Parathyroid adenoma (tissue), 2 donors: ENCODE measurements around the gene PLAA.

Experiments
- H2AFZ ChIP-seq: fragments of 300-600 bp; sonication (generic); one replicate; pipeline ENCODE4 v1.7.0; 2017; ENCODE audit warnings: antibody characterized with exemption, mild to moderate bottlenecking
- H3K27ac ChIP-seq: fragments of 300-600 bp; sonication (generic); one replicate; pipeline ENCODE4 v1.7.0; 2017
- H3K27me3 ChIP-seq: fragments of 300-600 bp; sonication (generic); one replicate; pipeline ENCODE4 v1.7.0; 2017; ENCODE audit warnings: low read length; ENCODE audit not compliant: control insufficient read depth, insufficient read depth
- H3K36me3 ChIP-seq: fragments of 300-600 bp; sonication (generic); one replicate; pipeline ENCODE4 v1.7.0; 2017; ENCODE audit warnings: low read length; ENCODE audit not compliant: control insufficient read depth, insufficient read depth
- H3K4me1 ChIP-seq: fragments of 300-600 bp; sonication (generic); one replicate; pipeline ENCODE4 v1.7.0; 2017; ENCODE audit warnings: control low read depth
- H3K4me2 ChIP-seq: fragments of 300-600 bp; sonication (generic); one replicate; pipeline ENCODE4 v1.7.0; 2017; ENCODE audit warnings: low read length
- H3K4me3 ChIP-seq: fragments of 300-600 bp; sonication (generic); one replicate; pipeline ENCODE4 v1.7.0; 2017; ENCODE audit warnings: low read depth, low read length
- H3K79me2 ChIP-seq: fragments of 300-600 bp; sonication (generic); one replicate; pipeline ENCODE4 v1.7.0; 2017; ENCODE audit warnings: control low read depth
- H3K9ac ChIP-seq: fragments of 300-600 bp; sonication (generic); one replicate; pipeline ENCODE4 v1.7.0; 2017; ENCODE audit warnings: mild to moderate bottlenecking
- H3K9me3 ChIP-seq: fragments of 300-600 bp; sonication (generic); one replicate; pipeline ENCODE4 v1.7.0; 2017; ENCODE audit warnings: low read length; ENCODE audit not compliant: control insufficient read depth
- TF ChIP-seq, protein P1 (sequence below): fragments of 300-600 bp; sonication (generic); IDR thresholded peaks from one replicate; pipeline ENCODE4 v1.7.0; 2017; ENCODE audit warnings: antibody characterized with exemption, mild to moderate bottlenecking
- donor health status: primary hyperparathyroidism.

PLAA gene

DNA sequence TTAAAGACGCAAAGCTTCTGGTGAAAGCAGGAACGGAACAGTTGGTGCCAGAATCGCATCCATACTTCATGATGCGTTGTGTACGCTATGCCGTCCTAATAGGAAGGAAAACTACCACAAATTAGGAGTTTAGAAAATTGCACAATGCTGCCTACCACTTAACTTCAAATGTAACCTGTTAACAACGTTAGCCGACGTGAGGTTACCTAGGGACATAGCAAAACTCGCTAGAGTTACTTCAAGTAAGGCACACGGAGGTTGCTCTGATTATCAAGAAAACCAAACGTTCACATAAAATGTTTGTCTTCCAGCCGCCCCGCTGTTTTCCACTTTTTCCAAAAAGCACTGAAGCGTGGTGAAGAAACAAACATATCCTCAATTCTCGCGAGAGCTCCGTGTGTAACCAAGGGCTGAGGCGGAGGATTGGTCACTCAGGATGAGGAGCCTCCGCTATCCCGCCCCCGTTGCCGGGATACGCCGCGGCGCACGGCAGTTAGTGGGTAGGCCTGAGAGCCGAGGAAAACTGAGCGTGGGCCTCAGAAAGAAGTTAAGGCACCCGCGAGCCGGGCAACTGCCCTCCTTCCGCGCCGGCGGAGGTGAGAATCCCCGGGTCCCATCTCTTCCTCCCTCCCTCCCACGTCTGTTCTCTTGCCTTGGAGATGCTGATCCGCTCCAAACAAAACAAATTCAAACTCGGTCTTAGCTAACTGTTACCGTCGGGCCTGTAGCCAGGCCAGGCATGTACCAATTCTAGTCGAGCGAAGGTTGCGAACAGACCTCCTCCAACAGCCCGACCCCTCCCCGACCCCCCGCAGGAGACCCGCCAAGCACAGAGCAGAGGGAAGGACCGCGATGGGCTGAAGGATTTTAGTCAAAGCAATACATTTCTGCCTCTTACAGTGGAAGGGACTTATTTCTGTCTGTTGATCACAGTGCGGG lies 9.1 kb upstream of the PLAA start, which contains the start of gene IFT74:
TSS of gene IFT74 (plus strand) at position 492 of the 939 bp plus-strand sequence. CDS start 5,556 bp downstream, outside the sequence.
- H3K4me2 ChIP-seq: peak within 1 kb of the TSS; percentile 85
- H3K4me1 ChIP-seq: no peaks in the 10 kb centered on the region
- TF ChIP-seq, protein P1, sequence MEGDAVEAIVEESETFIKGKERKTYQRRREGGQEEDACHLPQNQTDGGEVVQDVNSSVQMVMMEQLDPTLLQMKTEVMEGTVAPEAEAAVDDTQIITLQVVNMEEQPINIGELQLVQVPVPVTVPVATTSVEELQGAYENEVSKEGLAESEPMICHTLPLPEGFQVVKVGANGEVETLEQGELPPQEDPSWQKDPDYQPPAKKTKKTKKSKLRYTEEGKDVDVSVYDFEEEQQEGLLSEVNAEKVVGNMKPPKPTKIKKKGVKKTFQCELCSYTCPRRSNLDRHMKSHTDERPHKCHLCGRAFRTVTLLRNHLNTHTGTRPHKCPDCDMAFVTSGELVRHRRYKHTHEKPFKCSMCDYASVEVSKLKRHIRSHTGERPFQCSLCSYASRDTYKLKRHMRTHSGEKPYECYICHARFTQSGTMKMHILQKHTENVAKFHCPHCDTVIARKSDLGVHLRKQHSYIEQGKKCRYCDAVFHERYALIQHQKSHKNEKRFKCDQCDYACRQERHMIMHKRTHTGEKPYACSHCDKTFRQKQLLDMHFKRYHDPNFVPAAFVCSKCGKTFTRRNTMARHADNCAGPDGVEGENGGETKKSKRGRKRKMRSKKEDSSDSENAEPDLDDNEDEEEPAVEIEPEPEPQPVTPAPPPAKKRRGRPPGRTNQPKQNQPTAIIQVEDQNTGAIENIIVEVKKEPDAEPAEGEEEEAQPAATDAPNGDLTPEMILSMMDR: no peak
- peak within 1 kb of the TSS; percentile 76 for H3K9ac ChIP-seq
- H3K9me3 ChIP-seq: no peaks in the 10 kb centered on the region
- H3K36me3 ChIP-seq: no peaks in the 10 kb centered on the region
- peak within 1 kb of the TSS; percentile 88 for H3K4me3 ChIP-seq
- peaks cover 4% of the 10 kb centered on the region for H3K79me2 ChIP-seq
- peak within 1 kb of the TSS; percentile 95 for H2AFZ ChIP-seq
- H3K27ac ChIP-seq: peak within 1 kb of the TSS; percentile 72
- no peaks in the 10 kb centered on the region for H3K27me3 ChIP-seq

DNA sequence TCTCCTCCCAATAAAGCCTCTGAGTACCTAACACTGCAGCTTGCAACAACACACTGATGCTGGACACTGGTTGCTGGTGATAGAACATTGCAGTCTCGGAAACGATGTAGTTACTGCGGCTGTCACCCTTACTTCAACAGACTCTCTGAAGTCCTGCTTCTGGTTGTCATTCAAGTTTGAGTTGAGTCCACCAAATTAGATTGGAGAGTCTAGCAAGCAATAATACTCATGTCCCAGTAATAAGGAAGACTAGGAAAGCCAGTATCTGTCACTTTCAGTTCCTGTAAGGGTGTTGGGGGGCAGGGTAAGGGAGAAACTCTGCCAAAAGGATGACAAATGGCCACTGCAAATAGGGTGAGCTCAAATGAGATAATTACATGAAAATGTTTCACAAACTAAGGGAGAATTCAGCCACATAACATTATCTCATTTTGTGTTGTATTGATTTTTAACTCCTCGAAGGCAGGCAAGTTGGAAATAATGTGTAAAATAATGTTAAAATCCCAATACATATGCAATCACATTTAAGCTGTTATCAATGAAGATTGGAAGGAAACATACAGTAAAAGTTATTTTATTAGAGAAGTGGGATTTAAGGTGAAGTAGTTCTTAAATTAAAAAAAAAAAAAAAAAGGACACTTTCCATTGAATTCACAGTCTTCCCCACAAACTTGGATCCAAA lies 8.3 kb upstream of the PLAA start:
- no peaks in the 10 kb centered on the region for H3K27me3 ChIP-seq
- peaks cover 4% of the 10 kb centered on the region for H3K79me2 ChIP-seq
- H3K4me3 ChIP-seq: peak overlapping the region; percentile 88
- H3K4me1 ChIP-seq: no peaks in the 10 kb centered on the region
- TF ChIP-seq, protein P1: no peak
- peak overlapping the region; percentile 85 for H3K4me2 ChIP-seq
- H3K9ac ChIP-seq: no peak overlapping the region
- peak overlapping the region; percentile 95 for H2AFZ ChIP-seq
- no peaks in the 10 kb centered on the region for H3K9me3 ChIP-seq
- H3K27ac ChIP-seq: peak overlapping the region; percentile 72
- H3K36me3 ChIP-seq: no peaks in the 10 kb centered on the region

DNA sequence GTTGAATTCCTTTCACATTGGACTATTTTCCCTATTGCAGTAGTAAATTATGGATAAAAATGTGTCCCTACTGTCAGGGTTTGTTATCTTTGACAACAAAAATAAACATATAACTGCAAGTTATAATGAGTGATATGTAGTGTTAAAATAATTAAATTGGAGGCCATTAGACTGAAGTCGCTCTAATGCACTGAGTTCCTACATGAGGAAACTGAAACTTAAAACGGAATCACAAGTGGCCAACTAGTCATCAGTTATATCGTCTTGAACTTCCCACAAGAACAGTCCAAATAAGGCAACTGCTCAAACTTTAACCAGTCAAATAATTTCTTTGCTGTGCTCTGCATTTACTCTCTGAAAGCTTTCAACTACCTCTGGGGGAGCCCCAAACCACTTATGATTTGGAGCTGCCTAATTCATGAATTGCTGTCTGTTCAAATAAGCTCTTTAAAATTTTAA lies 7.0 kb upstream of the PLAA start:
- Histone ChIP-seq H3K4me1 (no peaks in the 10 kb centered on the region), H3K4me3 (no peak overlapping the region), H2AFZ (no peak overlapping the region), H3K79me2 (peaks cover 4% of the 10 kb centered on the region), H3K27me3 (no peaks in the 10 kb centered on the region), H3K27ac (no peak overlapping the region), H3K36me3 (no peaks in the 10 kb centered on the region), H3K9me3 (no peaks in the 10 kb centered on the region), H3K4me2 (no peak overlapping the region), H3K9ac (no peak overlapping the region)
- TF ChIP-seq, protein P1: no peak

DNA sequence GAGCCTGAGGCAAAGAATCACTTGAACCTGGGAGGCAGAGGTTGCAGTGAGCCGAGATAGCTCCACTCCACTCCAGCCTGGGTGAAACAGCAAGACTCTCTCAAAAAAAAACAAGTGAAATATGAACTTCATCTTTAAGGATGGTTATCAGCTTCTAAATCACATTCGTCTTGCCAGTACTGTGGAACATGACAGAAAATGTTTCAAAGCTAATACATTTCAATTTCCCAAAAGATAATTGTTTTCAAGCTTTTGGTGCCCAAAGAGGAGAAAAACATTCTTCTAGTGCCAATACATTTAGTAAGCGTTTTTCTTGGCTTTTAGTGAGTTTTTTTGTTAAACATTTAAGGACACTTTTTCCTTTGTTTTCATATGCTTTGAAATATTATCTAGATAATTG lies 4.8 kb upstream of the PLAA start:
- Histone ChIP-seq H3K79me2 (no peaks in the 10 kb centered on the region), H3K36me3 (no peaks in the 10 kb centered on the region), H2AFZ (no peak overlapping the region), H3K4me3 (no peak overlapping the region), H3K4me1 (no peaks in the 10 kb centered on the region), H3K9ac (no peak overlapping the region), H3K27me3 (no peaks in the 10 kb centered on the region), H3K9me3 (no peaks in the 10 kb centered on the region), H3K27ac (no peak overlapping the region), H3K4me2 (no peak overlapping the region)
- TF ChIP-seq, protein P1: no peak
